ENCODE data around the gene NOTCH4. TPM values are rescaled to one million over a fixed set of nuclear protein-coding genes. Genes with fewer than 3 reads are reported as not detected.

Gene NOTCH4
- total and polyA plus RNA-seq, 2 donors (not counting 1 experiment from before 2014, with no cell fraction given): 0.42 to 0.99 TPM

GRCh38 chr6:32210191-32210601, 13.7 kb downstream of the NOTCH4 start:
- DNase-seq (ENCODE audit: low read depth in 2 of 2): no peak
- no peaks in the 10 kb centered on the region for H4K20me1 ChIP-seq (ENCODE audit: control insufficient read depth, extremely low read depth, insufficient read depth, low read length)
- no peaks in the 10 kb centered on the region for H3K27me3 ChIP-seq (ENCODE audit: control insufficient read depth, insufficient read depth, low read length)
- TF ChIP-seq EZH2 (IDR thresholded peaks at IDR 0.05; ENCODE audit: low read length, missing control alignments): no peak
- no peak overlapping the region for H3K9ac ChIP-seq (ENCODE audit: insufficient read depth, low read length)
- no peaks in the 10 kb centered on the region for H3K9me3 ChIP-seq (ENCODE audit: control insufficient read depth, insufficient read depth, low read depth, low read length)
- no peak overlapping the region for H3K27ac ChIP-seq (ENCODE audit: insufficient read depth, low read length)
- no peak overlapping the region for H2AFZ ChIP-seq (ENCODE audit: low read length)
- no peak overlapping the region for H3K4me3 ChIP-seq (replicated peaks in 1 of 4; ENCODE audit: control extremely low read depth in 1 of 4, insufficient read depth in 1 of 4, low read depth in 3 of 4, low read length in 4 of 4)
- no peaks in the 10 kb centered on the region for H3K79me2 ChIP-seq (ENCODE audit: control insufficient read depth, insufficient read depth, low read length)
- no peak overlapping the region for H3K4me2 ChIP-seq (ENCODE audit: extremely low read depth, insufficient read depth, low read length)
- H3K36me3 ChIP-seq (ENCODE audit: control insufficient read depth, insufficient read depth, low read length): no peaks in the 10 kb centered on the region
- H3K4me1 ChIP-seq (ENCODE audit: control insufficient read depth, extremely low read depth, insufficient read depth, low read length): no peaks in the 10 kb centered on the region

GRCh38 chr6:32208996-32209395, 14.9 kb downstream of the NOTCH4 start:
- H4K20me1 ChIP-seq (ENCODE audit: control insufficient read depth, extremely low read depth, insufficient read depth, low read length): no peaks in the 10 kb centered on the region
- no peaks in the 10 kb centered on the region for H3K27me3 ChIP-seq (ENCODE audit: control insufficient read depth, insufficient read depth, low read length)
- H3K4me3 ChIP-seq (replicated peaks in 1 of 4; ENCODE audit: control extremely low read depth in 1 of 4, insufficient read depth in 1 of 4, low read depth in 3 of 4, low read length in 4 of 4): no peak overlapping the region
- H3K9ac ChIP-seq (ENCODE audit: insufficient read depth, low read length): no peak overlapping the region
- H3K4me1 ChIP-seq (ENCODE audit: control insufficient read depth, extremely low read depth, insufficient read depth, low read length): no peaks in the 10 kb centered on the region
- no peaks in the 10 kb centered on the region for H3K9me3 ChIP-seq (ENCODE audit: control insufficient read depth, insufficient read depth, low read depth, low read length)
- no peaks in the 10 kb centered on the region for H3K36me3 ChIP-seq (ENCODE audit: control insufficient read depth, insufficient read depth, low read length)
- no peak overlapping the region for H3K27ac ChIP-seq (ENCODE audit: insufficient read depth, low read length)
- H2AFZ ChIP-seq (ENCODE audit: low read length): no peak overlapping the region
- no peaks in the 10 kb centered on the region for H3K79me2 ChIP-seq (ENCODE audit: control insufficient read depth, insufficient read depth, low read length)
- no peak overlapping the region for H3K4me2 ChIP-seq (ENCODE audit: extremely low read depth, insufficient read depth, low read length)
- no peak for DNase-seq (ENCODE audit: low read depth in 2 of 2)
- no peak for TF ChIP-seq EZH2 (IDR thresholded peaks at IDR 0.05; ENCODE audit: low read length, missing control alignments)
- TF ChIP-seq, protein P1, sequence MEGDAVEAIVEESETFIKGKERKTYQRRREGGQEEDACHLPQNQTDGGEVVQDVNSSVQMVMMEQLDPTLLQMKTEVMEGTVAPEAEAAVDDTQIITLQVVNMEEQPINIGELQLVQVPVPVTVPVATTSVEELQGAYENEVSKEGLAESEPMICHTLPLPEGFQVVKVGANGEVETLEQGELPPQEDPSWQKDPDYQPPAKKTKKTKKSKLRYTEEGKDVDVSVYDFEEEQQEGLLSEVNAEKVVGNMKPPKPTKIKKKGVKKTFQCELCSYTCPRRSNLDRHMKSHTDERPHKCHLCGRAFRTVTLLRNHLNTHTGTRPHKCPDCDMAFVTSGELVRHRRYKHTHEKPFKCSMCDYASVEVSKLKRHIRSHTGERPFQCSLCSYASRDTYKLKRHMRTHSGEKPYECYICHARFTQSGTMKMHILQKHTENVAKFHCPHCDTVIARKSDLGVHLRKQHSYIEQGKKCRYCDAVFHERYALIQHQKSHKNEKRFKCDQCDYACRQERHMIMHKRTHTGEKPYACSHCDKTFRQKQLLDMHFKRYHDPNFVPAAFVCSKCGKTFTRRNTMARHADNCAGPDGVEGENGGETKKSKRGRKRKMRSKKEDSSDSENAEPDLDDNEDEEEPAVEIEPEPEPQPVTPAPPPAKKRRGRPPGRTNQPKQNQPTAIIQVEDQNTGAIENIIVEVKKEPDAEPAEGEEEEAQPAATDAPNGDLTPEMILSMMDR (conservative IDR thresholded peaks at IDR 0.05 in 1 of 2, IDR thresholded peaks at IDR 0.05 in 1 of 2; ENCODE audit: low read depth in 1 of 2, low read length in 2 of 2): no peak

GRCh38 chr6:32204268-32204715, 19.6 kb downstream of the NOTCH4 start:
- DNase-seq (ENCODE audit: low read depth in 2 of 2): no peak
- no peak overlapping the region for H3K27ac ChIP-seq (ENCODE audit: insufficient read depth, low read length)

More at GRCh38 chr6:32204268-32204715, 19.6 kb downstream of the NOTCH4 start:
- H3K9me3 ChIP-seq (ENCODE audit: control insufficient read depth, insufficient read depth, low read depth, low read length): no peaks in the 10 kb centered on the region
- no peak overlapping the region for H3K9ac ChIP-seq (ENCODE audit: insufficient read depth, low read length)
- no peaks in the 10 kb centered on the region for H3K4me1 ChIP-seq (ENCODE audit: control insufficient read depth, extremely low read depth, insufficient read depth, low read length)
- H3K27me3 ChIP-seq (ENCODE audit: control insufficient read depth, insufficient read depth, low read length): peaks cover 9% of the 10 kb centered on the region
- H4K20me1 ChIP-seq (ENCODE audit: control insufficient read depth, extremely low read depth, insufficient read depth, low read length): no peaks in the 10 kb centered on the region
- no peak overlapping the region for H3K4me3 ChIP-seq (replicated peaks in 1 of 4; ENCODE audit: control extremely low read depth in 1 of 4, insufficient read depth in 1 of 4, low read depth in 3 of 4, low read length in 4 of 4)
- H3K36me3 ChIP-seq (ENCODE audit: control insufficient read depth, insufficient read depth, low read length): no peaks in the 10 kb centered on the region
- TF ChIP-seq, protein P1 (conservative IDR thresholded peaks at IDR 0.05 in 1 of 2, IDR thresholded peaks at IDR 0.05 in 1 of 2; ENCODE audit: low read depth in 1 of 2, low read length in 2 of 2): no peak
- no peak for TF ChIP-seq EZH2 (IDR thresholded peaks at IDR 0.05; ENCODE audit: low read length, missing control alignments)
- H2AFZ ChIP-seq (ENCODE audit: low read length): no peak overlapping the region
- no peaks in the 10 kb centered on the region for H3K79me2 ChIP-seq (ENCODE audit: control insufficient read depth, insufficient read depth, low read length)
- H3K4me2 ChIP-seq (ENCODE audit: extremely low read depth, insufficient read depth, low read length): no peak overlapping the region
